MM.1S (cell line): Measurements from ENCODE around the gene LYRM4.

Source experiments
- CTCF ChIP-seq: fragments of 300-600 bp; sonication (generic); IDR thresholded peaks from 2 replicates; pipeline ENCODE4 v1.5.1; 2016; ENCODE audit warnings: antibody characterized with exemption, low read length, mixed read lengths
- EZH2 ChIP-seq: fragments of 300-600 bp; sonication (generic); optimal IDR thresholded peaks from 2 replicates; pipeline ENCODE3; 2017; ENCODE audit warnings: low read depth, mild to moderate bottlenecking, antibody characterized with exemption, low read length, mixed read lengths

GRCh38 chr6:5300206-5300764 is 39.5 kb upstream of the LYRM4 start:
- TF ChIP-seq EZH2 (no peak), CTCF (no peak)
